Measurements from ENCODE around the gene BTNL9. TPM values are rescaled to one million over a fixed set of nuclear protein-coding genes. Genes with fewer than 3 reads are reported as not detected.

BTNL9 gene
- total and polyA plus RNA-seq, 2 of the 8 experiments (the other 6 are each of a cell fraction or from before 2014, with no cell fraction given): 0.23 to 0.89 TPM

DNA sequence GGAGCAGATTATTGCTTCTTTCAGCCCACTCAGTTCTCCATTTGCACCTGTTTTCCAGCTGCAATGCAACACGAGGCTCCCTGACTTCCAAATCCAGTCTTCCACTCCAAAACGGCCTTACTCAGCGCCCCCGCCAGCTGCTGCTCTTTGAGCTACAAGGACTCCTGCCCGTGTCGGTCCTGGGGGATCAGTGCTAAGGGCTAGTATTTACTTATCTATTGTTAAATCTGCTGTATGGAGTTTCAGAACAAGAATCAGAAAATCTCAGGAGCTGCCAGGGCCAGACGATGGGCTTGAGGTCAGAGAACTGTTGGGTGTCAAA, 46.8 kb downstream of the BTNL9 start:
- H2BK5ac ChIP-seq (ENCODE audit: low read depth, low read length): no peak overlapping the region
- DNase-seq (ENCODE audit: low read depth in 1 of 2, low spot score in 2 of 2) (no peak), FAIRE-seq (no peak)
- CTCF ChIA-PET (ENCODE audit: partially characterized antibody): interaction anchor here (1.1 to 2.9 kb wide), 12 partner anchors 16 to 414 kb away, joined by 3 to 15 read pairs (median 4); no protein-coding TSS in a partner anchor
- H3K18ac ChIP-seq (ENCODE audit: extremely low read depth, low read length): no peak overlapping the region
- no peak overlapping the region for H3K23ac ChIP-seq (ENCODE audit: insufficient read length)
- POLR2A ChIA-PET (ENCODE audit: partially characterized antibody): interaction anchor here (1.2 kb wide), 1 partner anchor 47 kb away, joined by 3 read pairs; the partner anchor contains the start of gene BTNL9
- no peak overlapping the region for H4K91ac ChIP-seq (replicated peaks; ENCODE audit: insufficient read length, low read length)
- H2BK20ac ChIP-seq (ENCODE audit: low read length): no peak overlapping the region
- no peak overlapping the region for H2AFZ ChIP-seq (ENCODE audit: low read length)
- no peaks in the 10 kb centered on the region for H3K36me3 ChIP-seq (ENCODE audit: control insufficient read depth in 2 of 4, insufficient read depth in 4 of 4, low read length in 3 of 4)
- no peaks in the 10 kb centered on the region for H3K79me1 ChIP-seq (ENCODE audit: low read depth, low read length)
- H2BK120ac ChIP-seq (replicated peaks; ENCODE audit: low read depth, low read length): no peak overlapping the region
- no peaks in the 10 kb centered on the region for H3K23me2 ChIP-seq (ENCODE audit: low read depth, low read length)
- WGBS, 2 experiments (ENCODE audit: extremely low coverage in 1 of 2, insufficient coverage in 1 of 2, insufficient read length in 1 of 2, insufficient replicate concordance in 2 of 2, low coverage in 1 of 2, low lambda C conversion rate in 2 of 2, missing lambda C conversion rate in 1 of 2): 74% methylated on average over 7 of the region's 7 CpGs; no CpG with 5 or more reads in 1 of the 2 experiments
- no peaks in the 10 kb centered on the region for H3K9me3 ChIP-seq (ENCODE audit: insufficient read depth in 2 of 2, low read depth in 1 of 2, low read length in 1 of 2)
- no peak overlapping the region for H3K4me2 ChIP-seq (ENCODE audit: insufficient read depth in 1 of 2, low read depth in 2 of 2, low read length in 2 of 2)
- H3K79me2 ChIP-seq (ENCODE audit: control insufficient read depth in 1 of 2, insufficient read depth in 2 of 2, low read length in 2 of 2): no peaks in the 10 kb centered on the region
- H2AK5ac ChIP-seq (ENCODE audit: low read depth, low read length): no peak overlapping the region
- H3K4me1 ChIP-seq (replicated peaks in 1 of 4; ENCODE audit: control insufficient read depth in 3 of 4, insufficient read depth in 4 of 4, low read length in 3 of 4): peaks cover 0 to 6% (median 0%) of the 10 kb centered on the region in 4 experiments; a peak in 1 of 7 replicates
- no peak overlapping the region for H3K4ac ChIP-seq (replicated peaks; ENCODE audit: insufficient read length, low read depth, low read length)
- H3K9ac ChIP-seq (replicated peaks in 1 of 4; ENCODE audit: extremely low read depth in 1 of 4, low read depth in 3 of 4, low read length in 3 of 4): no peak overlapping the region
- no peak overlapping the region for H2BK15ac ChIP-seq (ENCODE audit: low read length)
- H4K8ac ChIP-seq (ENCODE audit: extremely low read depth, insufficient read depth, low read length): no peak overlapping the region; the same call in 1 of the 2 replicates
- H2BK12ac ChIP-seq (ENCODE audit: low read depth, low read length): no peak overlapping the region
- H3K27ac ChIP-seq (ENCODE audit: low read depth, low read length): no peak overlapping the region
- H3K56ac ChIP-seq (replicated peaks; ENCODE audit: insufficient read length, low read depth, low read length): no peak overlapping the region
- TF ChIP-seq POLR2AphosphoS5 (IDR thresholded peaks at IDR 0.05; ENCODE audit: low read depth, low read length): no peak
- TF ChIP-seq CHD1 (IDR thresholded peaks at IDR 0.05; ENCODE audit: low read depth, low read length): no peak
- no peak for TF ChIP-seq EZH2 (IDR thresholded peaks at IDR 0.05; ENCODE audit: low read depth, low read length, severe bottlenecking)
- no peak for TF ChIP-seq FOSL1 (IDR thresholded peaks at IDR 0.05; ENCODE audit: insufficient read depth, low read depth, low read length)
- no peak for TF ChIP-seq RXRA (IDR thresholded peaks at IDR 0.05; ENCODE audit: insufficient read depth, low read depth, low read length)
- TF ChIP-seq, protein P1, sequence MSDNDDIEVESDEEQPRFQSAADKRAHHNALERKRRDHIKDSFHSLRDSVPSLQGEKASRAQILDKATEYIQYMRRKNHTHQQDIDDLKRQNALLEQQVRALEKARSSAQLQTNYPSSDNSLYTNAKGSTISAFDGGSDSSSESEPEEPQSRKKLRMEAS (IDR thresholded peaks at IDR 0.05): no peak
- TF ChIP-seq CHD2 (IDR thresholded peaks at IDR 0.05; ENCODE audit: low read length): no peak
- TF ChIP-seq POU5F1 (IDR thresholded peaks at IDR 0.05; ENCODE audit: low read depth, low read length): no peak
- no peak for TF ChIP-seq KDM4A (IDR thresholded peaks at IDR 0.05; ENCODE audit: low read depth, low read length, severe bottlenecking)
- TF ChIP-seq CEBPB (IDR thresholded peaks at IDR 0.05; ENCODE audit: low read depth, low read length): no peak
- TF ChIP-seq ATF2 (IDR thresholded peaks at IDR 0.05; ENCODE audit: low read length): no peak
- TF ChIP-seq SAP30 (IDR thresholded peaks at IDR 0.05; ENCODE audit: insufficient read depth, insufficient replicate concordance, low read length): no peak
- TF ChIP-seq NRF1 (IDR thresholded peaks at IDR 0.05; ENCODE audit: low read depth, low read length): no peak
- H4K20me1 ChIP-seq (replicated peaks in 1 of 2; ENCODE audit: control insufficient read depth in 1 of 2, insufficient read depth in 2 of 2, low read length in 2 of 2): no peaks in the 10 kb centered on the region
- H3K4me3 ChIP-seq (ENCODE audit: extremely low read depth in 1 of 4, insufficient read depth in 2 of 4, low read depth in 3 of 4, low read length in 4 of 4): no peak overlapping the region
- H3K27me3 ChIP-seq (replicated peaks in 1 of 4; ENCODE audit: control insufficient read depth in 3 of 4, extremely low read depth in 1 of 4, insufficient read depth in 3 of 4, low read length in 3 of 4): peaks cover 0 to 3% (median 2%) of the 10 kb centered on the region in 4 experiments; a peak in 5 of 7 replicates
- no peak overlapping the region for H3K14ac ChIP-seq (ENCODE audit: insufficient read length)
- H4K5ac ChIP-seq (ENCODE audit: insufficient read length, low read depth, low read length): no peak overlapping the region
